Measurements from ENCODE around the gene AHNAK. TPM values are rescaled to one million over a fixed set of nuclear protein-coding genes. Genes with fewer than 3 reads are reported as not detected.

Gene AHNAK
- total RNA-seq, 1 donor from 2014 or later: 14.9 TPM

DNA sequence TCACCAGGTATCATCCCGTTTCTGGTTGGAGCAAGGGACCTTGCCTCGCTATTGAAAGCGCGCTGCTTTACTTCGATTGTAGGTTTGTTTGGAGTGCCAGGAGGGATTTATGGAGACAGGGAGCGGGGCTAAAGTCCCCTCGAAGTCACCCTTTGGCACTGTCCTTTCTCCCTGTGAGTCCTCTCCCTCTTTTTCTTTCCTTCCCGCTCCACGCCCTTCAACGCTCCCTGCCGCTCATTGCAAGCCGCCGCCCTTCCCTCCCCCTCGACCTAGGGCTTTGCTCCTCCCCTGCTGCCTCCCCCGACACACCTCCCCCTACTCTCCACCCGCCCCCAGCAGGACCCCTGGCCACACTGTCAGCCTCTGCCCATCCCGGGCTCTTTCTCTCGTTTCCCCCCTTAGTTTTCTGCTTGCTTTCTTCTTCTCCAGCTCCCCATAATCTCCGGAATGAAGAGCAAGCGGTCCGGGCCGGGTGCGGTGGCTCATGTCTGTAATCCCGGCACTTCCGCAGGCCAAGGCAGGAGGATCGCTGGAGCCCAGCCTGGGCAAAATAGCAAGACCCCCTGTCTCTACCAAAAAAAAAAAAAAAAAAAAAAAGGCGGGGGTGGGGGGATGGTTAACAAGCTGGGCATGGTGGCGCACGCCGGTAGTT lies 41.0 kb downstream of the AHNAK start:
- Histone ChIP-seq H3K9ac (no peak overlapping the region), H3F3A (ENCODE audit: low read depth) (peaks cover 66% of the 10 kb centered on the region), H2AFZ (replicated peaks) (peak overlapping the region; percentile 87), H3K27me3 (peaks cover 8% of the 10 kb centered on the region), H3K9me3 (ENCODE audit: low read depth) (no peaks in the 10 kb centered on the region), H3K36me3 (no peaks in the 10 kb centered on the region), H4K20me1 (ENCODE audit: low read depth) (no peaks in the 10 kb centered on the region), H3K79me2 (ENCODE audit: low read depth) (no peaks in the 10 kb centered on the region), H3K4me1 (peaks cover 47% of the 10 kb centered on the region), H3K4me2 (peak overlapping the region; percentile 77), H3K4me3 (peak overlapping the region; percentile 34), H3K27ac (no peak overlapping the region)
- Mint-ChIP-seq H3K4me1 (peaks cover 79% of the 10 kb centered on the region), H3K9me3 (no peaks in the 10 kb centered on the region), H3K36me3 (no peaks in the 10 kb centered on the region), H3K4me3 (peak overlapping the region; percentile 70), H3K27ac (peak overlapping the region; percentile 97), H3K27me3 (ENCODE audit: insufficient read depth, low read depth) (peaks cover 14% of the 10 kb centered on the region)
- TF ChIP-seq, protein P1, sequence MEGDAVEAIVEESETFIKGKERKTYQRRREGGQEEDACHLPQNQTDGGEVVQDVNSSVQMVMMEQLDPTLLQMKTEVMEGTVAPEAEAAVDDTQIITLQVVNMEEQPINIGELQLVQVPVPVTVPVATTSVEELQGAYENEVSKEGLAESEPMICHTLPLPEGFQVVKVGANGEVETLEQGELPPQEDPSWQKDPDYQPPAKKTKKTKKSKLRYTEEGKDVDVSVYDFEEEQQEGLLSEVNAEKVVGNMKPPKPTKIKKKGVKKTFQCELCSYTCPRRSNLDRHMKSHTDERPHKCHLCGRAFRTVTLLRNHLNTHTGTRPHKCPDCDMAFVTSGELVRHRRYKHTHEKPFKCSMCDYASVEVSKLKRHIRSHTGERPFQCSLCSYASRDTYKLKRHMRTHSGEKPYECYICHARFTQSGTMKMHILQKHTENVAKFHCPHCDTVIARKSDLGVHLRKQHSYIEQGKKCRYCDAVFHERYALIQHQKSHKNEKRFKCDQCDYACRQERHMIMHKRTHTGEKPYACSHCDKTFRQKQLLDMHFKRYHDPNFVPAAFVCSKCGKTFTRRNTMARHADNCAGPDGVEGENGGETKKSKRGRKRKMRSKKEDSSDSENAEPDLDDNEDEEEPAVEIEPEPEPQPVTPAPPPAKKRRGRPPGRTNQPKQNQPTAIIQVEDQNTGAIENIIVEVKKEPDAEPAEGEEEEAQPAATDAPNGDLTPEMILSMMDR (IDR thresholded peaks at IDR 0.05): no peak
- no peak for TF ChIP-seq EZH2phosphoT487 (IDR thresholded peaks at IDR 0.05)
- no peak for TF ChIP-seq EZH2 (IDR thresholded peaks at IDR 0.05)
- DNase-seq (ENCODE audit: low spot score): peak; percentile 63

DNA sequence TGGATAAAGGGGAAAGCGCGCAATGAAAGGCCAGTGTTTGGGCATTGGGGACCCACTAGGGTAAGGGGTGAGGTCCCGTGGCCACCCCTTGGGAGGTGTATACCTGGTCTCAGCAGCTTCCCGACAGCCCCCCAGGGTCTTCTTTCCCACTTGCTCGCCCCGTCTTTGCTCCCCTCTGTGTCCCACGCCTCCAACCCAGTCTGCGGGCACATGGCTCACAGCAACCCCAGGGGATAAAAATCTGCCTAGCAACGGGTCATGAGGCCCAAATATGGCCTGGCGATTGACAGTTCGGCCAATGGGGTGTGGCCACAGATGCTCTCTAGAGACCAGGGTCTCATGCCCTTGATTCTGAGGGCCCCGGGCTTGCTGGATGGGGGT lies 41.6 kb downstream of the AHNAK start:
- Histone ChIP-seq H2AFZ (replicated peaks) (peak overlapping the region; percentile 87), H3K4me2 (peak overlapping the region; percentile 77), H3K27me3 (peaks cover 8% of the 10 kb centered on the region), H3K4me1 (peaks cover 52% of the 10 kb centered on the region), H3K36me3 (no peaks in the 10 kb centered on the region), H3K4me3 (peak overlapping the region; percentile 34), H4K20me1 (ENCODE audit: low read depth) (no peaks in the 10 kb centered on the region), H3K79me2 (ENCODE audit: low read depth) (no peaks in the 10 kb centered on the region), H3K9ac (no peak overlapping the region), H3K9me3 (ENCODE audit: low read depth) (no peaks in the 10 kb centered on the region), H3F3A (ENCODE audit: low read depth) (peaks cover 66% of the 10 kb centered on the region), H3K27ac (no peak overlapping the region)
- no peaks in the 10 kb centered on the region for H3K9me3 Mint-ChIP-seq
- TF ChIP-seq EZH2phosphoT487 (IDR thresholded peaks at IDR 0.05) (no peak), EZH2 (IDR thresholded peaks at IDR 0.05) (no peak)
- TF ChIP-seq, protein P1 (IDR thresholded peaks at IDR 0.05): no peak
- H3K4me1 Mint-ChIP-seq: peaks cover 83% of the 10 kb centered on the region
- no peaks in the 10 kb centered on the region for H3K36me3 Mint-ChIP-seq
- H3K27me3 Mint-ChIP-seq (ENCODE audit: insufficient read depth, low read depth): peaks cover 14% of the 10 kb centered on the region
- peak overlapping the region; percentile 97 for H3K27ac Mint-ChIP-seq
- peak overlapping the region; percentile 70 for H3K4me3 Mint-ChIP-seq
- DNase-seq (ENCODE audit: low spot score): peak; percentile 63

DNA sequence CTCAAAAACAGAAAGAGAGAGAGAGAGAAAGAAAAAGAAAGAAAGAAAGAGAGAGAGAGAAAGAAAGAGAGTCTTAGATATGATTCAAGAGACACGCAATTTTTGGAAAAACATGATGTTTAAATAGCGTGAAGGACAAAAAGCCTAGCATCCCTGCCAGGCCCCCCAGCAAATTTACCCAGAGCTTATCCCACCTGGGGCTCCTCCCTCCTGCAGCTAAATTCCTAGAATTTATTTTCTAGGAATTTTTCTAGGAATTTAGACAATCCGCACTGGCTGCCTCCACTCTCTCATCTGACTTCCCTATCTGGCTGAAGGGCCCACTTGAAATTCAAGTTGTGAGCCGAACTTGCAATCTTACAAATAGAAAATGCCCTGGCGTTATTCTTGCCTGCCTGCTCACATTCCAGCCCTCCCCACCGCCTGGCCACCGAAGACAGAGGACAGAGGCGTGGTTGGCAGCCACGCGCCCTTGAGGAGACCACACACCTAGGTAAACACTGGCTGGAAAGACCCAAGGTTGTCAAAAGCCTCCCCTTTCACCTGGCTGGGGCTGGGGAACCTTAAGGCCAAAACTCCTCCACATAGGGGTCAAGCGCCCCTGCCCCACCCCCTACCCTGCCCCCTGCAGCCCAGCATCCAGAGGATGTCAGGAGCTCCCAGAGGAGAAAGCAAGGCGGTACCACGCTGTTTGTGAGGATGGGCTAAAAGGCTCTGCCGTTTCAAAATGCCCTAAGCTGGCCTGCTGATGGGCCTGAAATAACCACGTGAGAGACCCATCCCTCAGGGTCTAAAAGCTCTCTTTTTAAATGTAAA lies 42.2 kb downstream of the AHNAK start:
- Mint-ChIP-seq H3K27ac (peak overlapping the region; percentile 97), H3K4me1 (peaks cover 88% of the 10 kb centered on the region), H3K4me3 (peak overlapping the region; percentile 43), H3K9me3 (no peaks in the 10 kb centered on the region), H3K36me3 (no peaks in the 10 kb centered on the region), H3K27me3 (ENCODE audit: insufficient read depth, low read depth) (peaks cover 14% of the 10 kb centered on the region)
- H3K4me1 ChIP-seq: peaks cover 56% of the 10 kb centered on the region
- H3F3A ChIP-seq (ENCODE audit: low read depth): peaks cover 65% of the 10 kb centered on the region
- TF ChIP-seq EZH2 (IDR thresholded peaks at IDR 0.05): no peak
- TF ChIP-seq EZH2phosphoT487 (IDR thresholded peaks at IDR 0.05): no peak
- TF ChIP-seq, protein P1 (IDR thresholded peaks at IDR 0.05): no peak
- H3K4me3 ChIP-seq: no peak overlapping the region
- DNase-seq (ENCODE audit: low spot score): peak; percentile 33
- H3K9ac ChIP-seq: no peak overlapping the region
- no peaks in the 10 kb centered on the region for H3K79me2 ChIP-seq (ENCODE audit: low read depth)
- no peak overlapping the region for H2AFZ ChIP-seq (replicated peaks)
- no peak overlapping the region for H3K27ac ChIP-seq
- no peaks in the 10 kb centered on the region for H3K36me3 ChIP-seq
- no peaks in the 10 kb centered on the region for H4K20me1 ChIP-seq (ENCODE audit: low read depth)
- H3K27me3 ChIP-seq: peaks cover 8% of the 10 kb centered on the region
- no peaks in the 10 kb centered on the region for H3K9me3 ChIP-seq (ENCODE audit: low read depth)
- H3K4me2 ChIP-seq: peak overlapping the region; percentile 77
